ENCODE measurements around the gene TMEM52.

DNA sequence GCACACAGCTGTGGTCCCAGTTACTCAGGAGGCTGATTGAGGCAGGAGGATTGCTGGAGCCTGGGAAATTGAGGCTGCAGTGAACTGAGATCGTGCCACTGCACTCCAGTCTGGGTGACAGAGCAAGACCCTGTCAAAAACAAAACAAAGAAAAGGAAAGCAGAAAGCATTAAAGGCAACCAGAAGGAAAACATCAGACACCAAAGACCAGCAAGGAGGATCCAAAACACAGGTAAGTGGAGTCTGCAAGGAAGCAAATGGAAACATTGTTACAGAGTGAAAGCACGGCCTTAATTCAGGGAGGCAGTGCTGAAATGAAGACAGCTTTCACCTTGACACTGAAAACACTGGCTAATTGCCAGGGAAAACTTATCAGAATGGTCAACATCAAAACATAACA lies 43.7 kb upstream of the TMEM52 start:
- TF ChIP-seq, protein P1, sequence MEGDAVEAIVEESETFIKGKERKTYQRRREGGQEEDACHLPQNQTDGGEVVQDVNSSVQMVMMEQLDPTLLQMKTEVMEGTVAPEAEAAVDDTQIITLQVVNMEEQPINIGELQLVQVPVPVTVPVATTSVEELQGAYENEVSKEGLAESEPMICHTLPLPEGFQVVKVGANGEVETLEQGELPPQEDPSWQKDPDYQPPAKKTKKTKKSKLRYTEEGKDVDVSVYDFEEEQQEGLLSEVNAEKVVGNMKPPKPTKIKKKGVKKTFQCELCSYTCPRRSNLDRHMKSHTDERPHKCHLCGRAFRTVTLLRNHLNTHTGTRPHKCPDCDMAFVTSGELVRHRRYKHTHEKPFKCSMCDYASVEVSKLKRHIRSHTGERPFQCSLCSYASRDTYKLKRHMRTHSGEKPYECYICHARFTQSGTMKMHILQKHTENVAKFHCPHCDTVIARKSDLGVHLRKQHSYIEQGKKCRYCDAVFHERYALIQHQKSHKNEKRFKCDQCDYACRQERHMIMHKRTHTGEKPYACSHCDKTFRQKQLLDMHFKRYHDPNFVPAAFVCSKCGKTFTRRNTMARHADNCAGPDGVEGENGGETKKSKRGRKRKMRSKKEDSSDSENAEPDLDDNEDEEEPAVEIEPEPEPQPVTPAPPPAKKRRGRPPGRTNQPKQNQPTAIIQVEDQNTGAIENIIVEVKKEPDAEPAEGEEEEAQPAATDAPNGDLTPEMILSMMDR (IDR thresholded peaks at IDR 0.05) = no peak
- no peak for TF ChIP-seq POLR2A (IDR thresholded peaks at IDR 0.05)
